ENCODE results near the gene GOLM1. TPM values are rescaled to one million over a fixed set of nuclear protein-coding genes. Genes with fewer than 3 reads are reported as not detected.

Gene GOLM1
- total RNA-seq, 4 donors from 2014 or later = 1.8 to 2.6 (median 2.3) TPM

DNA sequence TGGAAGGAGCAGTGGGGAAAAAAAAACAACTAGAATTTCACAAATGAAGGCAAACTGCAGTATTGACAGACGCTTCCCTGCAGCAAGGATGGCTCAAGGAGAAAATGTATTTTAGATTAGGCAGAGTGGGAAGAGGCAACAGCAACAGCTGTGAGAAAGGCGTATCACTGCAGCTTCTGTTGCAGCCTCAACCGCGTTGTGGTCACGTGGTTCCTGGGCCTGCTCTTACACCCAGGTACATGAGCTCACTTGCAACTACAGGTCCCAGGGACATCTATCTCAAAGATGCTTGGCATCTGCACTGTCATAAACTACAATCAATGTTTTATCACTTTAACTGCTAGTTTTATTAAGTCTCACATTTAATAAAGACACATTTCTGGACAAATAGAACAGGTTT lies 36.0 kb upstream of the GOLM1 start:
- ATAC-seq (no peak), DNase-seq (no peak)
- H3K9me3 ChIP-seq = no peaks in the 10 kb centered on the region
- H3K27ac ChIP-seq = no peak overlapping the region
- in situ Hi-C loops (cut with MboI; ENCODE audit: low sequenced_read_pairs in 4 of 4) = no loop called here
- H3K4me1 ChIP-seq = no peaks in the 10 kb centered on the region
- TF ChIP-seq, protein P1, sequence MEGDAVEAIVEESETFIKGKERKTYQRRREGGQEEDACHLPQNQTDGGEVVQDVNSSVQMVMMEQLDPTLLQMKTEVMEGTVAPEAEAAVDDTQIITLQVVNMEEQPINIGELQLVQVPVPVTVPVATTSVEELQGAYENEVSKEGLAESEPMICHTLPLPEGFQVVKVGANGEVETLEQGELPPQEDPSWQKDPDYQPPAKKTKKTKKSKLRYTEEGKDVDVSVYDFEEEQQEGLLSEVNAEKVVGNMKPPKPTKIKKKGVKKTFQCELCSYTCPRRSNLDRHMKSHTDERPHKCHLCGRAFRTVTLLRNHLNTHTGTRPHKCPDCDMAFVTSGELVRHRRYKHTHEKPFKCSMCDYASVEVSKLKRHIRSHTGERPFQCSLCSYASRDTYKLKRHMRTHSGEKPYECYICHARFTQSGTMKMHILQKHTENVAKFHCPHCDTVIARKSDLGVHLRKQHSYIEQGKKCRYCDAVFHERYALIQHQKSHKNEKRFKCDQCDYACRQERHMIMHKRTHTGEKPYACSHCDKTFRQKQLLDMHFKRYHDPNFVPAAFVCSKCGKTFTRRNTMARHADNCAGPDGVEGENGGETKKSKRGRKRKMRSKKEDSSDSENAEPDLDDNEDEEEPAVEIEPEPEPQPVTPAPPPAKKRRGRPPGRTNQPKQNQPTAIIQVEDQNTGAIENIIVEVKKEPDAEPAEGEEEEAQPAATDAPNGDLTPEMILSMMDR (IDR thresholded peaks at IDR 0.05 in 4 of 5, conservative IDR thresholded peaks at IDR 0.05 in 1 of 5) = no peak
- TF ChIP-seq POLR2A (IDR thresholded peaks at IDR 0.05) = no peak
- H3K27me3 ChIP-seq = no peaks in the 10 kb centered on the region
- intact Hi-C loops (cut with DNase I; ENCODE audit: low total_unique reads) = no loop called here
- H3K4me3 ChIP-seq = no peak overlapping the region
- no peaks in the 10 kb centered on the region for H3K36me3 ChIP-seq

DNA sequence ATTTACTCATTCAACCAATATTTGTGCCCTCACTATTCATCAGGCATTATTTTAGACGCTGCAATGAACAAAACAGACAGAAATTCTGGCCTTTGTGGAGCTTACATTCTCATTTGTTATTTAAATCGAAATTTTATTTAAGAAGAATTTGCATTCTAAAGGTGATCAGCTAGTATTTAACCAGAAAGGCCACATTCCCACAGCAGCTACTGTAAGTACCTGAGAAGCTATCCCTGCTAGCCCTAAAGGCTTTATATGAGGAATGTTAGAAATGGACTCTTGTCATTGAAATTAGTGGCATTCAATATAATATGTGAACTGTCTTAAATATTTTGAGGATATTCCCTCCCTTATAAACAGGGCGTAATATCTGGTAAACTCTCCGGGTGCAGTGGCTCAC lies 35.0 kb upstream of the GOLM1 start:
- Histone ChIP-seq H3K27ac (no peak overlapping the region), H3K4me3 (no peak overlapping the region), H3K36me3 (no peaks in the 10 kb centered on the region), H3K4me1 (no peaks in the 10 kb centered on the region), H3K27me3 (no peaks in the 10 kb centered on the region), H3K9me3 (no peaks in the 10 kb centered on the region)
- no peak for ATAC-seq
- intact Hi-C loops (cut with DNase I; ENCODE audit: low total_unique reads) = no loop called here
- in situ Hi-C loops (cut with MboI; ENCODE audit: low sequenced_read_pairs in 4 of 4) = no loop called here
- TF ChIP-seq POLR2A (IDR thresholded peaks at IDR 0.05) = no peak
- TF ChIP-seq, protein P1 (IDR thresholded peaks at IDR 0.05 in 4 of 5, conservative IDR thresholded peaks at IDR 0.05 in 1 of 5) = no peak
- no peak for DNase-seq

DNA sequence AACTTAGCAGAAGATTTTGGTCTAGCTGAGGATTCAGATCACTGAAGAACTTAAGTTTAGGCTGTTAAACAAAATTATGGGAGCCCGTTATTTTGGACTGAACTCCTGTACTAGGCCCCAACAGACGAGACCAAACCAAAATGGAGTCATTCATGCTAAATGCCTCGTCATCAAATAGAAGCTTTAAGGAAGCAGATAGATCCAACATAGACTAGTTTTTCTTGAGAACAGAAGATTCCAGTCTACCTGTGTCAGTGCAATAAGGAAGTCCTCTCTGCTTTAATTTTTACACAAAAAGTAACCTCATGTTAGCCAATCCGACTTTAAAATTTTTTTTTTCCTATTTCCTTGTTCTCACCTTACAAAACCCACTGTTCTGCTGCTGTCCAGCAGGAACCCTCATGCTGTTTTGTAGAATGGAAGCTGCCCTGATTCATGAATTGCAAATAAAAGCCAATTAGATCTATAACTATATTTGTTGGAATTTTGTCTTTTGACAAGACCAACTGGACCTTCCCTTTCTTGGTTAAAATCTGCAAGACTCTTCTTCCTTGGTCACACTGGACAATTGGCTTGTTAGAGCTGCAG lies 29.0 kb upstream of the GOLM1 start:
- peaks cover 0 to 18% of the 10 kb centered on the region in 2 donors for H3K4me1 ChIP-seq
- DNase-seq (no peak), ATAC-seq (no peak)
- H3K4me3 ChIP-seq = no peak overlapping the region
- TF ChIP-seq POLR2A (IDR thresholded peaks at IDR 0.05) = no peak
- TF ChIP-seq, protein P1 (IDR thresholded peaks at IDR 0.05 in 4 of 5, conservative IDR thresholded peaks at IDR 0.05 in 1 of 5) = no peak
- in situ Hi-C loops (cut with MboI; ENCODE audit: low sequenced_read_pairs in 4 of 4) = no loop called here
- intact Hi-C loops (cut with DNase I; ENCODE audit: low total_unique reads) = no loop called here
- H3K27me3 ChIP-seq = no peaks in the 10 kb centered on the region
- no peaks in the 10 kb centered on the region for H3K9me3 ChIP-seq
- H3K36me3 ChIP-seq = no peaks in the 10 kb centered on the region
- H3K27ac ChIP-seq = peak overlapping the region in 1 of 4 donors; percentile 75

DNA sequence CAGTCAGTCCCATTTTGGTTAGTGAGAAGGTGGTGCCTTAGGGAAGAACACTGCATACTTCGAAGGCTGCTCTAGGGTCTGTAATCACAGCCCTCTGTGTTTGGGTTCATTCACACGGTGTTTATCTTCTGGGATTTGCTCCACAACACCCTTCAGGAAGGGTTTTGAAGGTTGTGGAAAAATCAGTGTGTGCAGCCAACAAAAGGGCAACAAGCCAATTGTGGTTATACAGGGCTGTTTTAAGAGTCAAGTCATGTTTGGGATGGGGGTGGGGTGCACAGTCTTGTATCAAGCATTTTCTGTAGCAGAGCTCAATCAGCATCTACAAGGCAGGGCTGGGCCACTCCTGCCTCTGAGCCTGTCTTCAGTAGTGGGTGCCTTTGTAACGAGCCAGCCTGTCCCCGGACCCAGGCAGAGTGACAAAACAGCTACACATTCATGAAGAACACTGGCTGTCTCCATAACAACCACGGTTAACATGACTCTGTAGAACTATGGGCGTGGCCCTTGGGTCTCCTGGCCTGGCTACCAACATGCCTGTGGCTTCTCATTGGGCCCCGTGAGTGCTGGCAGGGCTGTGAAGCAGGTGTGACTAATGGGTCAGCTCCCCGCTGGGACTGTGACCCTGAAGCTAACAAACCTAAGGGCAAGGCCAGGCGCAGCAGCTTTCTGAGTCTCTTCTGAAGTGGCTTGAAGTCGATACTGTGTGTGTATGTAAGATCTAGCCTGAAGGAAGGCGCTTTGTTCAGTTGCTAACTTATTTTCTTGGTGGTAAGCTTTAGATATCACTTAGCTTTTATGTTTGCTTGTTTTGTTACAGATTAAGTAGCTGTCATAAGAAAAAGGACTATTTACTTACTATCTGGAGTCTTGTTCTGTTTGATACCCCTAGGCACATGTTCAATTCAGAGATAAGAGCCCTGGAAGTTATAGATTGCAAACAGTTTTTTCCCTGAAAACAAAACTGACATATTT lies 27.9 kb upstream of the GOLM1 start:
- no peaks in the 10 kb centered on the region for H3K36me3 ChIP-seq
- H3K4me1 ChIP-seq = peaks cover 0 to 18% of the 10 kb centered on the region in 2 donors
- H3K27me3 ChIP-seq = no peaks in the 10 kb centered on the region
- no peak overlapping the region for H3K4me3 ChIP-seq
- TF ChIP-seq, protein P1 (IDR thresholded peaks at IDR 0.05 in 4 of 5, conservative IDR thresholded peaks at IDR 0.05 in 1 of 5) = no peak
- no peak for TF ChIP-seq POLR2A (IDR thresholded peaks at IDR 0.05)
- no peaks in the 10 kb centered on the region for H3K9me3 ChIP-seq
- peak; percentile 61 to 92 for ATAC-seq
- peak overlapping the region in 1 of 4 donors; percentile 75 for H3K27ac ChIP-seq
- peak; percentile 52 to 83 for DNase-seq
- in situ Hi-C loops (cut with MboI; ENCODE audit: low sequenced_read_pairs in 4 of 4) = no loop called here
- intact Hi-C loops (cut with DNase I; ENCODE audit: low total_unique reads) = no loop called here
